ENCODE data around the gene LDLRAD3. TPM values are rescaled to one million over a fixed set of nuclear protein-coding genes. Genes with fewer than 3 reads are reported as not detected.
A peak's percentile ranks its signal among the peaks of the same experiment; 100 is the strongest.

Gene LDLRAD3
- polyA plus RNA-seq, 3 donors, result 7.3 to 14.1 (median 10.4) TPM

- intact Hi-C loops (cut with micrococcal nuclease), result loop anchor here in 1 of 2 donors (10.0 kb wide), 1 partner anchor 217 kb away; no protein-coding TSS in a partner anchor
- H3K27me3 Mint-ChIP-seq (ENCODE audit: low read depth in 3 of 3), result peaks cover 2 to 12% (median 8%) of the 10 kb centered on the region in 3 donors
- TF ChIP-seq CTCF (IDR thresholded peaks at IDR 0.05), result no peak
- Histone ChIP-seq H3K9me3 (replicated peaks in 1 of 2; ENCODE audit: control insufficient read depth in 1 of 2, insufficient read depth in 1 of 2, low read length in 2 of 2) (no peaks in the 10 kb centered on the region), H3K27me3 (ENCODE audit: control insufficient read depth in 2 of 2, insufficient read depth in 2 of 2, low read length in 2 of 2) (no peaks in the 10 kb centered on the region), H3K9ac (ENCODE audit: insufficient read depth, low read length, poor library complexity, severe bottlenecking) (no peak overlapping the region), H3K4me2 (replicated peaks; ENCODE audit: extremely low read depth, low read length, poor library complexity, severe bottlenecking) (no peak overlapping the region), H3K4me3 (replicated peaks in 1 of 3; ENCODE audit: low read depth in 2 of 3, low read length in 3 of 3) (no peak overlapping the region), H3K79me2 (ENCODE audit: insufficient read depth, low read length) (no peaks in the 10 kb centered on the region), H3K36me3 (replicated peaks in 1 of 2; ENCODE audit: control insufficient read depth in 1 of 2, insufficient read depth in 2 of 2, low read length in 2 of 2) (no peaks in the 10 kb centered on the region), H4K20me1 (ENCODE audit: insufficient read depth, low read length) (no peaks in the 10 kb centered on the region), H3K27ac (ENCODE audit: low read depth in 1 of 2, low read length in 2 of 2) (no peak overlapping the region), H2AFZ (ENCODE audit: insufficient read depth, low read depth, low read length, poor library complexity, severe bottlenecking) (no peak overlapping the region), H3K4me1 (ENCODE audit: control insufficient read depth in 1 of 2, insufficient read depth in 2 of 2, low read length in 2 of 2) (peaks cover 23 to 27% of the 10 kb centered on the region in 2 donors)
- no peak overlapping the region for H3K27ac Mint-ChIP-seq
- 100% methylated on average over 4 of the region's 9 CpGs for WGBS (ENCODE audit: insufficient coverage)
- peaks cover 39% of the 10 kb centered on the region for H3K4me1 Mint-ChIP-seq
- H3K4me3 Mint-ChIP-seq, result no peak overlapping the region
- no peaks in the 10 kb centered on the region for H3K9me3 Mint-ChIP-seq
- no peak for DNase-seq
- no peaks in the 10 kb centered on the region for H3K36me3 Mint-ChIP-seq
Observed at GRCh38 chr11:35938231-35938630, 5.6 kb upstream of the LDLRAD3 start.

GRCh38 chr11:35943309-35943708 lies 553 bp upstream of the LDLRAD3 start:
- Mint-ChIP-seq H3K9me3 (no peaks in the 10 kb centered on the region), H3K27me3 (ENCODE audit: low read depth in 3 of 3) (peaks cover 4 to 22% (median 21%) of the 10 kb centered on the region in 3 donors), H3K4me3 (peak overlapping the region; percentile 85 to 96), H3K27ac (peak overlapping the region; percentile 26 to 91 (median 77)), H3K4me1 (peaks cover 39% of the 10 kb centered on the region), H3K36me3 (peaks cover 1 to 4% of the 10 kb centered on the region in 2 donors)
- Histone ChIP-seq H4K20me1 (ENCODE audit: insufficient read depth, low read length) (peaks cover 8% of the 10 kb centered on the region), H3K4me1 (ENCODE audit: control insufficient read depth in 1 of 2, insufficient read depth in 2 of 2, low read length in 2 of 2) (peaks cover 20 to 23% of the 10 kb centered on the region in 2 donors), H3K36me3 (replicated peaks in 1 of 2; ENCODE audit: control insufficient read depth in 1 of 2, insufficient read depth in 2 of 2, low read length in 2 of 2) (no peaks in the 10 kb centered on the region), H3K9ac (ENCODE audit: insufficient read depth, low read length, poor library complexity, severe bottlenecking) (peak overlapping the region; percentile 68), H3K27me3 (ENCODE audit: control insufficient read depth in 2 of 2, insufficient read depth in 2 of 2, low read length in 2 of 2) (no peaks in the 10 kb centered on the region), H3K27ac (ENCODE audit: low read depth in 1 of 2, low read length in 2 of 2) (peak overlapping the region; percentile 49 to 75), H3K4me3 (replicated peaks in 1 of 3; ENCODE audit: low read depth in 2 of 3, low read length in 3 of 3) (peak overlapping the region; percentile 59 to 84 (median 68)), H3K4me2 (replicated peaks; ENCODE audit: extremely low read depth, low read length, poor library complexity, severe bottlenecking) (peak overlapping the region; percentile 95), H3K9me3 (replicated peaks in 1 of 2; ENCODE audit: control insufficient read depth in 1 of 2, insufficient read depth in 1 of 2, low read length in 2 of 2) (no peaks in the 10 kb centered on the region), H2AFZ (ENCODE audit: insufficient read depth, low read depth, low read length, poor library complexity, severe bottlenecking) (peak overlapping the region; percentile 94), H3K79me2 (ENCODE audit: insufficient read depth, low read length) (peaks cover 23% of the 10 kb centered on the region)
- intact Hi-C loops (cut with micrococcal nuclease), result loop anchor here in 1 of 2 donors (10.0 kb wide), 1 partner anchor 551 kb away; no protein-coding TSS in a partner anchor
- DNase-seq, result no peak
- TF ChIP-seq CTCF (IDR thresholded peaks at IDR 0.05), result no peak
- 20% methylated on average over 6 of the region's 9 CpGs for WGBS (ENCODE audit: insufficient coverage)
